K562 (cell line): ENCODE data around the gene ARHGAP24. TPM values are rescaled to one million over a fixed set of nuclear protein-coding genes. Genes with fewer than 3 reads are reported as not detected.

Experiments
- ATAC-seq: fragments of 200-7000 bp; cut with Tn5 transposase; 3 replicates; pipeline ENCODE4 v1.9.1; 2020; ENCODE audit warnings: moderate library complexity
- BruUV-seq: library from RNA; stranded (reverse); fragments of 400-500 nt; replicated peaks from 2 replicates; lab custom pipeline; 2021; lab: Mats Ljungman, UMichigan
- CTCF ChIA-PET: fragments of 300-600 bp; formaldehyde crosslinking; extraction: SDS; loops from one replicate; lab custom pipeline; 2021; ENCODE audit warnings: low intra/inter-chr PET ratio; lab: Yijun Ruan, JAX
- POLR2A ChIA-PET: fragments of 300-600, 350-650 bp; sonication (Branson Sonifier 250); formaldehyde crosslinking; extraction: SDS; loops from one replicate; lab custom pipeline; 2021; ENCODE audit warnings: antibody characterized with exemption, inconsistent platforms; lab: Yijun Ruan, JAX
- DNase-seq, 4 experiments: peaks; one replicate each; pipeline versions ENCODE4 v3.0.0 to v3.0.0-alpha.2; 2011 to 2018; ENCODE audit warnings: low spot score in 3 of 4, mixed read lengths in 3 of 4; ENCODE audit errors: extremely low read depth in 1 of 4
- FAIRE-seq: peaks from 2 replicates; lab custom pipeline; 2011; peaks lifted over from hg19 to GRCh38; lab: Jason Lieb, UNC
- H2AFZ ChIP-seq: 2 replicates; pipeline ENCODE4 v1.6.0; 2011; ENCODE audit warnings: low read depth, low read length, control low read depth, inconsistent platforms
- H3K27ac ChIP-seq: fragments of 200-600 bp; 3 replicates; pipeline ENCODE4 v1.8.0; 2011; ENCODE audit warnings: low read depth, mild to moderate bottlenecking, control low read depth, inconsistent platforms, low read length, moderate library complexity, mixed read lengths; ENCODE audit errors: extremely low read depth
- H3K27me3 ChIP-seq, 2 experiments: fragments of 300-600 bp in 1 of 2; 2 replicates in 1 of 2; 3 replicates in 1 of 2; pipeline versions ENCODE4 v1.6.0 to v1.8.0; 2011; ENCODE audit warnings: inconsistent platforms in 2 of 2, low read length in 2 of 2, mild to moderate bottlenecking in 1 of 2, mixed read lengths in 1 of 2, moderate library complexity in 1 of 2; ENCODE audit not compliant: control insufficient read depth in 2 of 2, insufficient read depth in 2 of 2
- H3K36me3 ChIP-seq: fragments of 300-600 bp; 3 replicates; pipeline ENCODE4 v1.8.0; 2011; ENCODE audit warnings: mild to moderate bottlenecking, low read length, inconsistent platforms; ENCODE audit not compliant: control insufficient read depth, insufficient read depth
- H3K4me1 ChIP-seq, 2 experiments: fragments of 200-600 bp in 1 of 2; replicated peaks in 1 of 2; 2 replicates in 1 of 2; 3 replicates in 1 of 2; pipeline versions ENCODE4 v1.5.1 to v1.8.0; 2011; ENCODE audit warnings: inconsistent platforms in 2 of 2, low read length in 2 of 2, mild to moderate bottlenecking in 1 of 2, mixed read lengths in 1 of 2, moderate library complexity in 1 of 2; ENCODE audit not compliant: control insufficient read depth in 2 of 2, insufficient read depth in 2 of 2
- H3K4me2 ChIP-seq: 2 replicates; pipeline ENCODE4 v1.6.1; 2011; ENCODE audit warnings: low read length, control low read depth, inconsistent platforms, mixed read lengths; ENCODE audit not compliant: insufficient read depth
- H3K4me3 ChIP-seq: fragments of 200-600 bp; sonication (generic), shearing (Covaris generic); 2 replicates; pipeline ENCODE4 v1.5.1; 2016; ENCODE audit warnings: control low read depth, inconsistent platforms
- H3K79me2 ChIP-seq: fragments of 200-600 bp; 3 replicates; pipeline ENCODE4 v1.8.0; 2011; ENCODE audit warnings: low read length, inconsistent platforms; ENCODE audit not compliant: control insufficient read depth, insufficient read depth
- H3K9ac ChIP-seq, 2 experiments: 2 replicates each; pipeline versions ENCODE4 v1.6.0 to v1.6.1; 2011; ENCODE audit warnings: low read depth in 2 of 2, low read length in 2 of 2, control low read depth in 1 of 2, inconsistent platforms in 1 of 2, mild to moderate bottlenecking in 1 of 2, mixed read lengths in 1 of 2; ENCODE audit not compliant: insufficient read depth in 1 of 2
- H3K9me1 ChIP-seq: one replicate; pipeline ENCODE4 v1.6.0; 2011; ENCODE audit warnings: inconsistent platforms, mild to moderate bottlenecking, low read length, moderate library complexity; ENCODE audit not compliant: control insufficient read depth, insufficient read depth
- H3K9me3 ChIP-seq: replicated peaks from 2 replicates; pipeline ENCODE4 v1.5.1; 2011; ENCODE audit warnings: low read depth, low read length, inconsistent platforms; ENCODE audit not compliant: control insufficient read depth, insufficient read depth
- H4K20me1 ChIP-seq: replicated peaks from 2 replicates; pipeline ENCODE4 v1.6.1; 2011; ENCODE audit warnings: low read length, inconsistent platforms, mixed read lengths; ENCODE audit not compliant: control insufficient read depth, insufficient read depth
- BHLHE40 ChIP-seq: IDR thresholded peaks from 2 replicates; pipeline ENCODE4 v1.6.1; 2011; ENCODE audit warnings: low read length, improper control_type of control experiment
- CBX2 ChIP-seq: fragments of 200-600 bp; sonication (generic); IDR thresholded peaks from one replicate; pipeline ENCODE4 v1.6.1; 2012; ENCODE audit warnings: mild to moderate bottlenecking, low read length, inconsistent platforms; ENCODE audit not compliant: insufficient read depth, poor library complexity, severe bottlenecking
- CEBPG ChIP-seq, 3 experiments: fragments of 200-800 bp in 1 of 3; sonication (Bioruptor generic) in 1 of 3; sonication (generic) in 1 of 3; formaldehyde crosslinking in 1 of 3; IDR thresholded peaks in 2 of 3; conservative IDR thresholded peaks in 1 of 3; 2 replicates each; pipeline versions ENCODE4 v1.6.1 to v1.8.0; 2016 to 2022; ENCODE audit warnings: missing compliant biosample characterization in 2 of 3, missing genetic modification characterization in 2 of 3, mild to moderate bottlenecking in 1 of 3, missing genetic modification reagents in 1 of 3
- CTBP1 ChIP-seq: fragments of 450-650 bp; IDR thresholded peaks from 2 replicates; pipeline ENCODE4 v1.6.1; 2016; ENCODE audit warnings: borderline replicate concordance
- FOXO4 ChIP-seq: fragments of 450-650 bp; formaldehyde crosslinking; IDR thresholded peaks from 2 replicates; pipeline ENCODE4 v1.4.0; 2020; ENCODE audit warnings: mild to moderate bottlenecking, moderate library complexity
- KHSRP ChIP-seq: fragments of 450-650 bp; IDR thresholded peaks from 2 replicates; pipeline ENCODE4 v1.6.1; 2017
- KLF6 ChIP-seq: fragments of 250-450 bp; sonication (Bioruptor Pico); IDR thresholded peaks from 2 replicates; pipeline ENCODE4 v1.4.0; 2020; ENCODE audit warnings: mild to moderate bottlenecking, moderate library complexity, borderline replicate concordance
- MCM2 ChIP-seq: fragments of 450-650 bp; IDR thresholded peaks from 2 replicates; pipeline ENCODE4 v1.6.1; 2017; ENCODE audit warnings: low read depth, mild to moderate bottlenecking
- MITF ChIP-seq: IDR thresholded peaks from 2 replicates; pipeline ENCODE4 v1.6.1; 2014; ENCODE audit warnings: antibody characterized with exemption
- NUFIP1 ChIP-seq: fragments of 450-650 bp; IDR thresholded peaks from 2 replicates; pipeline ENCODE4 v1.6.1; 2018; ENCODE audit not compliant: partially characterized antibody
- POLR2B ChIP-seq: fragments of 450-650 bp; IDR thresholded peaks from 2 replicates; pipeline ENCODE4 v1.6.1; 2018; ENCODE audit warnings: low read depth; ENCODE audit not compliant: partially characterized antibody
- XRCC3 ChIP-seq: fragments of 450-650 bp; IDR thresholded peaks from 2 replicates; pipeline ENCODE4 v1.6.1; 2017; ENCODE audit warnings: mild to moderate bottlenecking, moderate library complexity
- ZFPM2 ChIP-seq: fragments of 250-450 bp; sonication (Bioruptor Pico); IDR thresholded peaks from 2 replicates; pipeline ENCODE4 v1.5.1; 2022; ENCODE audit warnings: mild to moderate bottlenecking
- ZNF134 ChIP-seq: fragments of 250-450 bp; sonication (Bioruptor Pico); conservative IDR thresholded peaks from 2 replicates; pipeline ENCODE4 v1.4.0; 2020
- ZNF282 ChIP-seq: sonication (generic); formaldehyde crosslinking; IDR thresholded peaks from 2 replicates; pipeline ENCODE4 v1.8.1; 2023; ENCODE audit warnings: missing genetic modification reagents
- ZNF589 ChIP-seq: fragments of 200-800 bp; sonication (Bioruptor generic); IDR thresholded peaks from 2 replicates; pipeline ENCODE4 v1.6.1; 2016; ENCODE audit warnings: low read depth, missing genetic modification characterization, missing compliant biosample characterization
- WGBS: fragments of 100-300 bp; shearing (Covaris generic); methylation state at CpG from one replicate; pipeline ENCODE4 v1.1.6; 2016; ENCODE audit warnings: low coverage, mixed read lengths; ENCODE audit not compliant: insufficient coverage; ENCODE audit errors: missing lambda C conversion rate; 5-methylcytosine and 5-hydroxymethylcytosine counted together
- in situ Hi-C: fragments of 300-500 bp; cut with MboI; formaldehyde crosslinking; loops from 4 replicates; pipeline ENCODE4 v1.15.0; 2018; ENCODE audit warnings: inconsistent platforms, mixed read lengths
- intact Hi-C: fragments of 100-400 bp; cut with micrococcal nuclease; formaldehyde crosslinking; loops from 2 replicates; pipeline ENCODE4 v1.14.2; 2022
- polyA plus RNA-seq, 8 experiments: library from polyadenylated mRNA; depleted of rRNA in 4 of 8; stranded (reverse) in 5 of 8; unstranded in 3 of 8; fragments of >200 nt; fragmentation: Nextera tagmentation in 2 of 8; fragmentation: Illumina TruSeq in 1 of 8; extraction: Ambion mirVana in 2 of 8; extraction: Trizol in 1 of 8; gene quantifications; 2 replicates each; pipeline versions ENCODE4 v1.2.1 to v1.2.3, GENCODE V29; 2011 to 2014; ENCODE audit warnings: inconsistent platforms in 1 of 8, missing spikeins in 1 of 8
- total RNA-seq, 7 experiments: library from RNA; depleted of rRNA in 6 of 7; stranded (reverse); fragments of >200 nt in 6 of 7; fragmentation: Illumina TruSeq in 2 of 7; extraction: Trizol in 2 of 7; gene quantifications; 2 replicates each; pipeline versions ENCODE4 v1.2.1 to v1.2.3, GENCODE V29; 2011 to 2021; ENCODE audit warnings: low replicate concordance in 1 of 7
- TF ChIP-seq, protein P1 (sequence below), 2 experiments: fragments of 250-450 bp in 1 of 2; fragments of 450-650 bp in 1 of 2; sonication (Bioruptor Pico) in 1 of 2; IDR thresholded peaks; 2 replicates each; pipeline versions ENCODE4 v1.6.1 to v1.8.0; 2016 to 2021; ENCODE audit warnings: mild to moderate bottlenecking in 2 of 2, moderate library complexity in 2 of 2, missing compliant biosample characterization in 1 of 2, missing genetic modification characterization in 1 of 2
- TF ChIP-seq, protein P2 (sequence below): fragments of 450-650 bp; IDR thresholded peaks from 2 replicates; pipeline ENCODE4 v1.7.0; 2016; ENCODE audit warnings: borderline replicate concordance

ARHGAP24 gene
- total and polyA plus RNA-seq, 9 of the 15 experiments (the other 6 are each of a cell fraction or from before 2014, with no cell fraction given): 8.0 to 22.6 (median 14.0) TPM

- H3K27me3 ChIP-seq: no peaks in the 10 kb centered on the region
- no peaks in the 10 kb centered on the region for H3K79me2 ChIP-seq
- DNase-seq (no peak), ATAC-seq (no peak), FAIRE-seq (no peak)
- H3K4me2 ChIP-seq: no peak overlapping the region
- in situ Hi-C loops: no loop called here
- intact Hi-C loops: no loop called here
- H2AFZ ChIP-seq: no peak overlapping the region
- ChIA-PET CTCF (no interaction called here), POLR2A (interaction anchor here (1.1 kb wide), 1 partner anchor 11 kb away, joined by 3 read pairs; no protein-coding TSS in a partner anchor)
- no peak for TF ChIP-seq NUFIP1
- no peak for TF ChIP-seq CTBP1
- TF ChIP-seq POLR2B: no peak
- TF ChIP-seq ZNF282: no peak
- TF ChIP-seq ZNF134: no peak
- no peak for TF ChIP-seq KHSRP
- no peak for TF ChIP-seq KLF6 (CRISPR knock-in tag)
- TF ChIP-seq, protein P1, sequence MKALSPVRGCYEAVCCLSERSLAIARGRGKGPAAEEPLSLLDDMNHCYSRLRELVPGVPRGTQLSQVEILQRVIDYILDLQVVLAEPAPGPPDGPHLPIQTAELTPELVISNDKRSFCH (CRISPR knock-in tag; IDR thresholded peaks at IDR 0.05): no peak
- TF ChIP-seq, protein P1 (tag; IDR thresholded peaks at IDR 0.05): no peak
- no peak for TF ChIP-seq CEBPG (CRISPR knock-in tag; IDR thresholded peaks at IDR 0.05)
- TF ChIP-seq CEBPG (tag; conservative IDR thresholded peaks at IDR 0.05 in 1 of 2, IDR thresholded peaks at IDR 0.05 in 1 of 2): no peak
- TF ChIP-seq BHLHE40: no peak
- TF ChIP-seq MCM2: no peak
- TF ChIP-seq CBX2: no peak
- TF ChIP-seq ZFPM2 (CRISPR knock-in tag): no peak
- TF ChIP-seq XRCC3: no peak
- no peak for TF ChIP-seq ZNF589 (CRISPR knock-in tag)
- no peak for TF ChIP-seq MITF
- TF ChIP-seq, protein P2, sequence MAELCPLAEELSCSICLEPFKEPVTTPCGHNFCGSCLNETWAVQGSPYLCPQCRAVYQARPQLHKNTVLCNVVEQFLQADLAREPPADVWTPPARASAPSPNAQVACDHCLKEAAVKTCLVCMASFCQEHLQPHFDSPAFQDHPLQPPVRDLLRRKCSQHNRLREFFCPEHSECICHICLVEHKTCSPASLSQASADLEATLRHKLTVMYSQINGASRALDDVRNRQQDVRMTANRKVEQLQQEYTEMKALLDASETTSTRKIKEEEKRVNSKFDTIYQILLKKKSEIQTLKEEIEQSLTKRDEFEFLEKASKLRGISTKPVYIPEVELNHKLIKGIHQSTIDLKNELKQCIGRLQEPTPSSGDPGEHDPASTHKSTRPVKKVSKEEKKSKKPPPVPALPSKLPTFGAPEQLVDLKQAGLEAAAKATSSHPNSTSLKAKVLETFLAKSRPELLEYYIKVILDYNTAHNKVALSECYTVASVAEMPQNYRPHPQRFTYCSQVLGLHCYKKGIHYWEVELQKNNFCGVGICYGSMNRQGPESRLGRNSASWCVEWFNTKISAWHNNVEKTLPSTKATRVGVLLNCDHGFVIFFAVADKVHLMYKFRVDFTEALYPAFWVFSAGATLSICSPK: no peak
- TF ChIP-seq FOXO4: no peak
- H3K27ac ChIP-seq: no peak overlapping the region
- no peaks in the 10 kb centered on the region; a peak in 1 of 5 replicates for H3K4me1 ChIP-seq
- no peaks in the 10 kb centered on the region for H3K36me3 ChIP-seq
- H3K4me3 ChIP-seq: no peak overlapping the region
- no TSS peak for BruUV-seq
- H3K9ac ChIP-seq: no peak overlapping the region
- WGBS: 56% methylated on average over 2 of the region's 2 CpGs
- H4K20me1 ChIP-seq: no peaks in the 10 kb centered on the region
- no peaks in the 10 kb centered on the region for H3K9me1 ChIP-seq
- H3K9me3 ChIP-seq: no peaks in the 10 kb centered on the region
These were observed 261.6 kb downstream of the ARHGAP24 start for GRCh38 chr4:85736571-85736970.
